ENCODE measurements around the gene ZBBX.

GRCh38 chr3:167406876-167407492 lies 26.9 kb upstream of the ZBBX start:
- TF ChIP-seq CTCF (IDR thresholded peaks at IDR 0.05) (peak in 2 of 4 experiments; percentile 20 to 47), POLR2A (IDR thresholded peaks at IDR 0.05) (no peak), POLR2AphosphoS5 (IDR thresholded peaks at IDR 0.05) (no peak)
